ENCODE measurements around the gene SMG1. TPM values are rescaled to one million over a fixed set of nuclear protein-coding genes. Genes with fewer than 3 reads are reported as not detected.
"Not testable (repeated sequence)": the region's sequence is repeated elsewhere in the genome, so short reads cannot be mapped to it uniquely, and the experiment has no call there.

SMG1 gene
- 26.4 TPM for polyA plus RNA-seq (2013, experiment 1 of 2; ENCODE audit: insufficient read length)
- polyA plus RNA-seq (2013, experiment 2 of 2; ENCODE audit: insufficient read length): 24.1 TPM

- peak; percentile 90 for DNase-seq
Observed at GRCh38 chr16:18925986-18926865, at the start of gene SMG1. Gene SMG1, minus strand, starts transcription at chr16:18926408. Its CDS starts 367 bp downstream, at chr16:18926041.

DNA sequence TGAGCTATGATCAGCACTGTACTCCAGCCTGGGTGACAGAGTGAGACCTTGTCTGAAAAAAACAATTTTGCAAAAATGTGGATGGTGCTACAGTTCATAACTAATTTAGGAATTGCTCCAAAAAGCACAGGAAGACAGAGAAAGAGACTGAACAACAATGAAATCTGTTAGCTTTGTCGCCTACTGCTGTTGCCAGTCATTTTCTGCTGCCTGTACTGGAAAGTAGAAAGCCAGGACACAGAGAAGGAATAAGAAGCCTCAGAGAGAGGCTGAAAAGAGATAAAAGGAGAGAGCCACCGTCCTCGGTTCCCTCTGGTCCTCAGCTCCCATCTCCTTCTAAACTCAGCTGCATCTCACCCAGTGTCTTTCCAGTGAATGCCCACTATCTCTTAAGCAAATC, 48.9 kb upstream of the SMG1 start:
- DNase-seq: no peak

GRCh38 chr16:18969855-18970240, 43.6 kb upstream of the SMG1 start:
- no peak for DNase-seq

GRCh38 chr16:18969050-18969854, 43.0 kb upstream of the SMG1 start:
- DNase-seq: peak; percentile 67

DNA sequence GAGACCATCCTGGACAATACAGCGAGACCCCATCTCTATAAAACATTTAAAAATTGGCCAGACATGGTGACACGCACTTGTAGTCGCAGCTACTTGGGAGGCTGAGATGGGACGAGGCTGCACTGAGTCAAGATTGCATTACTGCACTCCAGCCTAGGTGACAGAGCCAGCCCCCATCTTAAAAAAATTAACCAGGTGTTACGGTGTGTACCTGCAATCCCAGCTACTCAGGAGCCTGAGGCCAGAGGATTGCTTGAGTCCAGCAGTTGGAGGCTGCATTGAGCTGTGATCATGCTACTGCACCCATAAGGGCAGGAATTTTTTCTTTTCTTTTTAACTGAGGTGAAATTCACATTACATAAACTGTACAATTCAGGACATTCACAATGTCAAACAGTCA, 40.6 kb upstream of the SMG1 start:
- no peak for DNase-seq

- DNase-seq: no peak
Observed at GRCh38 chr16:18965555-18965954, 39.3 kb upstream of the SMG1 start.

DNA sequence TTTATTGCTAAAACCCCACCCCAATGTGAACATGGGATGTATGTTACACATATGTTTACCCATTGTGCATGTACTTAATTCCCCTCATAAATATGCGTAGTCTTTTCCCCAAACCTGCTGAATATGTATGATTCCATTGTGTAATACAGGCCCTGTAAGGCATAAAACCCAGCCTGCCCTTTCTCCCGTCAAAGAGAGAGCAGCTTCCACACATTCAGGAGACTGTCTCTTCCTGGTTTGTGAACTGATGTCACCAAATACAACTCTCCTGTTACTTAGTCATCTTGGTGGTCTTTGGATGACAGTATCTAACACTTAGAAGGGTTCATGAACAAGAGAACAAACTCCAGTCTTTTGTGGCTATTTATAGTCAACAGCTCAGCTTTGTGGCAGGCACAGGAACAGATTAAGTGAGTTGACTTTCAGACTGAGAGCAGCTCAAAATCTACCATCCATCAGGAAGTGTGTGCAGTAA, 32.9 kb upstream of the SMG1 start:
- peak; percentile 16 for DNase-seq

- DNase-seq: no peak
Observed at GRCh38 chr16:18958621-18959029, 32.4 kb upstream of the SMG1 start.

DNA sequence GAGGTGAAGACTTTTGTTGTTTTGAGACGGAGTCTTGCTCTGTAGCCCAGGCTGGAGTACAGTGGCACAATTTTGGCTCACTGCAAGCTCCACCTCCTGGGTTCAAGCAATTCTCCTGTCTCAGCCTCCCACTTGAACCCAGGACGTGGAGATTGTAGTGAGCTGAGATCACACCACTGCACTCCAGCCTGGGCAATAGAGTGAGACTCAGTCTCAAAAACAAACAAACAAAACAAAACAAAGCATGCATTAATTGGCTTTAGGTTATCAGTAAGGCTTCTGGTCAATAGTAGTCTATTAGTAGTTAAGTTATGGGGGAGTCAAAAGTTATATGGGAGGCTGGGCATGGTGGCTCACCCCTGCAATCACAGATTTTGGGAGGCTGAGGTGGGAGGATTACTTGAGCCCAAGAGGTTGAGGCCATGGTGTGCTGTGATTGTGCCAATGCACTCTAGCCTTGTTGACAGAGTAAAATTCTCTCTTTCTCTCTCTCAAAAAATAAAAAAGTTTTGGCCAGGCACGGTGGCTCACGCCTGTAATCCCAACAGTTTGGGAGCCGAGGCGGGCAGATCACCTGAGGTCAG, 30.5 kb upstream of the SMG1 start:
- not testable (repeated sequence) for DNase-seq

DNA sequence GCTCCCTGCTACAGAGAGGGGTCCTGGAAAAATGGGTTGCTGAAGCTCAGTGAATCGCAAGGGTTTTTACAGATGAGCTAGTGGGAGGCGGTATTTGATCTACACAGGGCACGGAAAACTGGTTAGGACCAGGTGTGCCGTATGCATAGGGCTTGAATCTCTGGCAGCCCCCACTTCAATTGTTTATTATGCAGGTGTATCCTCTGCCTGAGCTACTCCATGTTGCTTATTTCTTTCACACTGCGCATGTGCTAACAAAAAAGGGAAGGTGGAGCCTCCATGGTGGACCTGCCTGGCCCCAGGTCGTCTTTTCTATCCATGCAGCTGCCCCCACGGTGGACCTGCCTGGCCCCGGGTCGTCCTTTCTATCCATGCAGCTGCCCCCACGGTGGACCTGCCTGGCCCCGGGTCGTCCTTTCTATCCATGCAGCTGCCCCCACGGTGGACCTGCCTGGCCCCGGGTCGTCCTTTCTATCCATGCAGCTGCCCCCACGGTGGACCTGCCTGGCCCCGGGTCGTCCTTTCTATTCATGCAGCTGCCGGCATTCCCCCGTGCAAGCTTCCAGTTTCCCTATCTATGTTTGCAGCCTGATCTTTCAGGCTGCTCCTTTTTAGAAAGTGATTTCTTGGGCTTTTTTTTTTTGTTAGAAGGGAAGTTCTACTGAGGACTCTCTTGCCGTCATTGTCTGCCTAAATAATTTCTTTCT, 29.8 kb upstream of the SMG1 start:
- not testable (repeated sequence) for DNase-seq

GRCh38 chr16:18953547-18953946, 27.3 kb upstream of the SMG1 start:
- no peak for DNase-seq

DNA sequence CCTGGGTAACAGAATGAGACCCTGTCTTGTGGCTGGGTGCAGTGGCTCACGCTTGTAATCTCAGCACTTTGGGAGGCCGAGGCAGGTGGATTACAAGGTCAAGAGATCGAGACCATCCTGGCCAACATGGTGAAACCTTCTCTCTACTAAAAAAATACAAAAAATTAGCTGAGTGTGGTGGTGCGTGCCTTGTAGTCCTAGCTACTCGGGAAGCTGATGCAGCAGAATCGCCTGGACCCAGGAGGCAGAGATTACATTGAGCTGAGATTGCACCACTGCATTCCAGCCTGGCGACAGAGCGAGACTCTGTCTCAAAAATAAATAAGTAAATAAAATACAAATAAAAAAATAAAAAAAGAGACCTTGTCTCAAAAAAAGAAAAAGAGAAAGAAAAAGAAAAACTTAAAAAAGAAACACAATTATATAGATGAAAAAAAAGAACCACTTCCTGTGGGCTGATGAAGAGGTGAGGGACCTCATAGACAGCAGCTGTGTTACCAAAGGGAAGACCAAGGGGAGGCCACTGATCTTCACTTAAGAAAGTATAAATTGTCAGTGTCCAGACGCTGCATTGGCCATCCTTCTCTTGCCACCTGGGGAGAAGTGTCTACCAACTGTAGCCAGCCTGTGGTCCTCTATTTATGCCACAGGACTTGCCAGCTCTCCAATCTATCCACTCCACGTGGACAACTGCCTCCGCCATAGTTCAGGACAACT, 24.4 kb upstream of the SMG1 start:
- no peak for DNase-seq

DNA sequence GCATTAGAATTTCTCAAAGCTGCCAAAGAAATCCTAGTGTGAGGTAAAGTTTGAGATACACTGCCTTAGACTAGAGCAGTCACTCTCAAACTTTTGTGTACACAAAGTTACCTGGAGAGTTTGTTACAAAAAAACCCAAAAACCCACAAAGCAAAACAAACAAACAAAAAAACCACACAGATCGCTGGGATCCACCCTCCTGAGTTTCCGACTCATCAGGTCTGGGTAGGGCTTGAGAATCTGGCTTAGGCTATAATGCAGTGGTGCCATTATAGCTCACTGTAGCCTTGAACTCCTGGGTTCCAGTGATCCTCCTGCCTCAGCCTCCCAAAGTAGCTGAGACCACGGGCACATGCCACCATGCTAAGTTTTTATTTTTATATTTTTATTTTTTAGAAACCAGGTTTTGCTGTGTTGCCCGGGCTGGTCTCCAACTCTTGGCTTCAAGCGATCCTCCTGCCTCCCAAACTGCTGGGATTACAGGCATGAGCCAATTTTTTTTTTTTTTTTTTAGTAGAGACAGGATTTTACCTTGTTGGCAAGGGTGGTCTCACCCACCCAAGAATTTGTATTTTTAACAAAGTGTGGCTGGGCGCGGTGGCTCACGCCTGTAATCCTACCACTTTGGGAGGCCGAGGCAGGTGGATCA, 22.3 kb upstream of the SMG1 start:
- no peak for DNase-seq

- no peak for DNase-seq
Observed at GRCh38 chr16:18945233-18945632, 19.0 kb upstream of the SMG1 start.

- no peak for DNase-seq
Observed at GRCh38 chr16:18943414-18943813, 17.2 kb upstream of the SMG1 start.

DNA sequence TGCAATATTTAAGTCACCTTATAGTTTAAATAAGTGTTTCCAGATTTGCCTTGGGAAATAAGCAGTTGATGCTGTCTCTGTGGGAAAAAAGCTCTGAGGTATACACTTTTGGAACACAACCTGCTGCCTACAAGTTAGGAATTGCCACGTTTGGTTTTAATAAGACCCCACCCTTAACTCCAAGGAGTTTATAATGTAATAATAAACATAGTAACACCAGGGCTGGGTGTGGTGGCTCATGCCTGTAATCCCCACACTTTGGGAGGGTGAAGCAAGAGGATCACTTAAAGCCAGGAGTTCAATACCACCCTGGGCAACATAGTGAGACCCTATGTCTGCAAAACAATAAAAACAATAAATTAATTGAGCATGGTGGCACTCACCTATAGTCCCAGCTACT, 15.9 kb upstream of the SMG1 start:
- DNase-seq: no peak

- DNase-seq: no peak
Observed at GRCh38 chr16:18941471-18941870, 15.3 kb upstream of the SMG1 start.

DNA sequence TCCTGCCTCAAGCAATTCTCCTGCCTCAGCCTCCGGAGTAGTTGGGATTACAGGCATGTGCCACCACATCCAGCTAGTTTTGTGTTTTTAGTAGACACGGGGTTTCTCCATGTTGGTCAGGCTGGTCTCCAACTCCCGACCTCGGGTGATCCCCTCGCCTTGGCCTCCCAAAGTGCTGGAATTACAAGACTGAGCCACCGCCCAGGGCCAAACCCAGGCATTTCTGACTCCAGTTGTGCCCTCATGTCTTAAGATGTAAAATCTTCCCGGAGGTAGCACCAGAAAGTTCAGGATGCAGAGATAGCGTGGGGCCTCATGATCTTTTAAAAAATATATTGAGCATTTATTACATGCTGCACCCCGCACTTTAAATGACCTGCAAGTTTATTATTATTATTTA, 12.8 kb upstream of the SMG1 start:
- no peak for DNase-seq

GRCh38 chr16:18937390-18937789, 11.2 kb upstream of the SMG1 start:
- no peak for DNase-seq

GRCh38 chr16:18936727-18937340, 10.6 kb upstream of the SMG1 start:
- DNase-seq: no peak

DNA sequence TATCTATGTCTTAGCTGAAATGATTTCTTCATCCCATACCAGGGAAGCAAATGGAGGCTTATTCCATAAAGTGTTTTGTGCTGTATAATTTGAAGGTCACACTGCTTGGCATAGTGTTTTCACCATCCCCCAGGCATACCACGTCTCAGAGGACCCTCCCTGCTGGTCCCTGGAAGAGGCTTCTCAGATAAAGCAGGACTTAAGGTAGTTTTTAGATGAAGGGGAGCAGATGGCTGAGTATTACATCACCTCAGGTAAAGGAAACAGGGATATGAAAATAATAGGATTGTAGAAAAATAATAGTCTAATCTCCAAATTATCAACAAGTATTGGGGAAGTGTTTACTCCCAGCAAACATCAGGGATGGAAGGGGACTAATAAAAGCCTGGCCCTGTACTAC, 7.3 kb upstream of the SMG1 start:
- no peak for DNase-seq
